GM06990 (cell line): ENCODE results near the gene OSR1.

Experiments
- DNase-seq: peaks from one replicate; pipeline ENCODE4 v3.0.0-alpha.2; 2011; ENCODE audit not compliant: insufficient read length; ENCODE audit errors: extremely low read depth
- H3K27me3 ChIP-seq: replicated peaks from 2 replicates; pipeline ENCODE4 v1.6.0; 2011; ENCODE audit warnings: low read length; ENCODE audit not compliant: control insufficient read depth, insufficient read depth
- H3K36me3 ChIP-seq: 2 replicates; pipeline ENCODE4 v1.5.1; 2011; ENCODE audit warnings: low read length; ENCODE audit not compliant: control insufficient read depth, insufficient read depth
- H3K4me3 ChIP-seq: replicated peaks from 2 replicates; pipeline ENCODE4 v1.5.1; 2011; ENCODE audit warnings: low read depth, mild to moderate bottlenecking, control low read depth, low read length
- TF ChIP-seq, protein P1 (sequence below): IDR thresholded peaks from 2 replicates; pipeline ENCODE4 v1.5.1; 2011; ENCODE audit warnings: low read length, control low read depth, mild to moderate bottlenecking, inconsistent platforms; ENCODE audit not compliant: insufficient read depth, poor library complexity, severe bottlenecking

OSR1 gene

DNA sequence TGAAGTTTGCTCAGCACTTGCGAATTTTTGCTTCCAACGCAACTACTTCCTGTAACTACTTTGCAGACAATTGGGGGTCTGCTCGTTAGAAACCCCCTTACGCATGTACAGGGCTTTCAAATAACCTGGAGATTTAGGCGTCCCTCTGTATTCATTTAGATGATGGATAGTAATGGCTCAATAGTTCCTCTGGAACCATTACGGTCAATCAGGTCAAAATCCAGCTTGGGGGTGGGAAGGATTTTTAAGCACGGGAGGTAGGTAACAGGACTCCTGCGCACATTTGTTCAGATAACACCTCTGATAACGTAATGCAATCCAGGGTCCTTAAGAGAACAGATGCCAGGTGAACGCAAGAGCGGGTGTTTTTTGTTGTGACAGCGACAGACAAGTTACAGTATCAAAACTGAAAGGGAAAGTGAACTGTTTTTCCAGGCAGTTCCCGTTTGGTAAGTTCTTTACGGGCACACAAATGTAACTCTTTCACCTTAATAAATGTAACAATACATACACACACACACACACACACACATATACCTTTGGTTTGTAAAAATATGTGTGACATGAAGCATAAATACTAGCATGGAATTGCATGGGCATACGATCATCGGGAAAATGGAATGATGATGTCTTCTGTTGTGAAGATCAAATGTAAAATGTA, 3.8 kb upstream of the OSR1 start:
- no peak for DNase-seq
- peak overlapping the region; percentile 44 for H3K4me3 ChIP-seq
- H3K36me3 ChIP-seq: no peaks in the 10 kb centered on the region
- H3K27me3 ChIP-seq: peaks cover 7% of the 10 kb centered on the region; the same call in 1 of the 2 replicates
- TF ChIP-seq, protein P1, sequence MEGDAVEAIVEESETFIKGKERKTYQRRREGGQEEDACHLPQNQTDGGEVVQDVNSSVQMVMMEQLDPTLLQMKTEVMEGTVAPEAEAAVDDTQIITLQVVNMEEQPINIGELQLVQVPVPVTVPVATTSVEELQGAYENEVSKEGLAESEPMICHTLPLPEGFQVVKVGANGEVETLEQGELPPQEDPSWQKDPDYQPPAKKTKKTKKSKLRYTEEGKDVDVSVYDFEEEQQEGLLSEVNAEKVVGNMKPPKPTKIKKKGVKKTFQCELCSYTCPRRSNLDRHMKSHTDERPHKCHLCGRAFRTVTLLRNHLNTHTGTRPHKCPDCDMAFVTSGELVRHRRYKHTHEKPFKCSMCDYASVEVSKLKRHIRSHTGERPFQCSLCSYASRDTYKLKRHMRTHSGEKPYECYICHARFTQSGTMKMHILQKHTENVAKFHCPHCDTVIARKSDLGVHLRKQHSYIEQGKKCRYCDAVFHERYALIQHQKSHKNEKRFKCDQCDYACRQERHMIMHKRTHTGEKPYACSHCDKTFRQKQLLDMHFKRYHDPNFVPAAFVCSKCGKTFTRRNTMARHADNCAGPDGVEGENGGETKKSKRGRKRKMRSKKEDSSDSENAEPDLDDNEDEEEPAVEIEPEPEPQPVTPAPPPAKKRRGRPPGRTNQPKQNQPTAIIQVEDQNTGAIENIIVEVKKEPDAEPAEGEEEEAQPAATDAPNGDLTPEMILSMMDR: no peak

DNA sequence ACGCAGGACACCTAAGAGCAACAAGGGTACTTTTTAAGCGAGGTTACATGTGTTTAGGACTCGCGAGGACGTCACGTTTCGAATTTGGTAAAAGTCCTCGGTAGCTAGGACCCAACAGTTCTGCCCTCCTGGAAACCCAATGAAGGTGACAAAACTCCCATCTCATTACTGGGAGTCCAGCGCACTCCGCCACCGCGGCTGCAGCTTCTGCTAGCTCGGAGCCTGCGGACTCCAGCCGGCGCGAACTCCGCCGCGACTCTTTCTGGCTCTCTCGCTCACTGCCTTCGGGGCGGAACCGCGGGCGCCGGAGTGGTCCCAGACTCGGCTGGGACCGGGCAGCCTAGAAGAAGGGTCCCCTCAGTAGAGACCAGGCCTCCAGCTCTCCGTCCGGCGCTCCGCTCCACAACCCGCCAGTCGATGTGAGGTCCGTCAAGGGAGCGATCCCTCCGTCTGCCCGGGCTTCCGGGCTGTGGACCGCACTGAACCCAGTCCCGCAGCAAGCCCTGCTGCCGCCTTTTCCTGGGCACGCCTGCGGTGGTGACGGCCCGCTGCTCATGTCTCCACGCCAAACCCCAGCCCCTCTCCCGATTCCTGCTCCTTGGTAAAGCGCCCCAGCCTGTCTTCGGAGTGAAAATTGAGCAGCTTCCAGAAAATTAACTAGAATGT, 3.0 kb upstream of the OSR1 start:
- Histone ChIP-seq H3K4me3 (no peak overlapping the region), H3K27me3 (peaks cover 8% of the 10 kb centered on the region; the same call in 1 of the 2 replicates), H3K36me3 (no peaks in the 10 kb centered on the region)
- no peak for DNase-seq
- TF ChIP-seq, protein P1: no peak

DNA sequence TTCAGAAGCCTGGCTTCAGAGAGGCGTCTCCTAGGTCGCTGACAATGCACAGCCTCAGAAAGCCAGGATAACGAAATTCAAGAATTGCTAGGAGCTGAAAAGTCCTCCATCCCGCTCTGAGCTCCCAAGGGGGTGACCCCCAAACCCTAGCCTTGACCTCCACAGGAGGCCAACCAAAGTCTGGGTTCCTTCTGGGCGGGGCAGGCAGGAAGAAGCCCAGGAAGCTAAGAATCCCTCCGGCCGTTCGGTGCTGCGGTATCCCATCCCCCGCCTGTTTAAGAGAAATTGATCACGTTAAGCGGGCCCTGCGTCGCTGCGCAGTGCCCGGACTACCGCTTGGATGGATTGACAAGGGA, 2.5 kb upstream of the OSR1 start:
- Histone ChIP-seq H3K27me3 (peaks cover 8% of the 10 kb centered on the region; the same call in 1 of the 2 replicates), H3K4me3 (no peak overlapping the region), H3K36me3 (no peaks in the 10 kb centered on the region)
- no peak for DNase-seq
- TF ChIP-seq, protein P1: no peak

GRCh38 chr2:19360266-19360965, 2.0 kb upstream of the OSR1 start:
- peaks cover 9% of the 10 kb centered on the region; the same call in 1 of the 2 replicates for H3K27me3 ChIP-seq
- TF ChIP-seq, protein P1: no peak
- DNase-seq: no peak
- no peak overlapping the region for H3K4me3 ChIP-seq
- no peaks in the 10 kb centered on the region for H3K36me3 ChIP-seq

- no peaks in the 10 kb centered on the region for H3K36me3 ChIP-seq
- H3K27me3 ChIP-seq: peaks cover 9% of the 10 kb centered on the region
- no peak for DNase-seq
- H3K4me3 ChIP-seq: no peak overlapping the region
- TF ChIP-seq, protein P1: no peak
Observed at GRCh38 chr2:19359456-19359855, 1.0 kb upstream of the OSR1 start.
